H9 (cell line): ENCODE results near the gene MIGA2. TPM values are rescaled to one million over a fixed set of nuclear protein-coding genes. Genes with fewer than 3 reads are reported as not detected.
A peak's percentile ranks its signal among the peaks of the same experiment; 100 is the strongest.
"Not testable (repeated sequence)": the region's sequence is repeated elsewhere in the genome, so short reads cannot be mapped to it uniquely, and the experiment has no call there.

Experiments
- DNase-seq: peaks from one replicate; pipeline ENCODE4 v3.0.0-alpha.2; 2017
- H2AFZ ChIP-seq: one replicate; pipeline ENCODE4 v1.6.1; 2013; ENCODE audit warnings: mild to moderate bottlenecking, low read length, control low read depth, moderate library complexity
- H2AK5ac ChIP-seq: 2 replicates; pipeline ENCODE4 v1.6.1; 2013; ENCODE audit warnings: low read length, control low read depth, mixed read lengths; ENCODE audit not compliant: insufficient read length
- H2BK120ac ChIP-seq: one replicate; pipeline ENCODE4 v1.6.1; 2013; ENCODE audit warnings: low read depth, mild to moderate bottlenecking, low read length, control low read depth, inconsistent platforms; ENCODE audit not compliant: poor library complexity, severe bottlenecking
- H2BK12ac ChIP-seq: 2 replicates; pipeline ENCODE4 v1.6.1; 2013; ENCODE audit warnings: low read length, control low read depth, mixed read lengths, low read depth; ENCODE audit not compliant: insufficient read length
- H2BK15ac ChIP-seq: 2 replicates; pipeline ENCODE4 v1.6.1; 2013; ENCODE audit warnings: low read depth, low read length, control low read depth
- H2BK20ac ChIP-seq: one replicate; pipeline ENCODE4 v1.6.1; 2013; ENCODE audit warnings: low read depth, mild to moderate bottlenecking, low read length, control low read depth, inconsistent platforms; ENCODE audit not compliant: poor library complexity, severe bottlenecking
- H2BK5ac ChIP-seq: 2 replicates; pipeline ENCODE4 v1.6.1; 2013; ENCODE audit warnings: low read length, control low read depth, mixed read lengths; ENCODE audit not compliant: insufficient read length
- H3K14ac ChIP-seq: 2 replicates; pipeline ENCODE4 v1.6.1; 2013; ENCODE audit warnings: low read length, control low read depth; ENCODE audit not compliant: insufficient read depth
- H3K18ac ChIP-seq: 2 replicates; pipeline ENCODE4 v1.6.1; 2013; ENCODE audit warnings: low read depth, mild to moderate bottlenecking, mixed read lengths, low read length, control low read depth; ENCODE audit not compliant: insufficient read length
- H3K23ac ChIP-seq: 2 replicates; pipeline ENCODE4 v1.6.1; 2013; ENCODE audit warnings: low read length, control low read depth, mixed read lengths, low read depth; ENCODE audit not compliant: insufficient read length
- H3K23me2 ChIP-seq: 2 replicates; pipeline ENCODE4 v1.6.1; 2013; ENCODE audit warnings: low read depth, mild to moderate bottlenecking, mixed read lengths, low read length, control low read depth; ENCODE audit not compliant: insufficient read length, poor library complexity, severe bottlenecking
- H3K27ac ChIP-seq: 2 replicates; pipeline ENCODE4 v1.5.1; 2013; ENCODE audit warnings: low read length, control low read depth, mixed read lengths, low read depth; ENCODE audit not compliant: insufficient read length
- H3K27me3 ChIP-seq: 2 replicates; pipeline ENCODE4 v1.6.1; 2013; ENCODE audit warnings: low read length, control low read depth, inconsistent platforms; ENCODE audit not compliant: insufficient read depth
- H3K4ac ChIP-seq: 2 replicates; pipeline ENCODE4 v1.6.1; 2013; ENCODE audit warnings: low read depth, mild to moderate bottlenecking, control low read depth, inconsistent platforms, low read length, moderate library complexity
- H3K4me1 ChIP-seq: 2 replicates; pipeline ENCODE4 v1.6.1; 2013; ENCODE audit warnings: low read length, control low read depth, inconsistent platforms; ENCODE audit not compliant: insufficient read depth
- H3K4me2 ChIP-seq: 2 replicates; pipeline ENCODE4 v1.6.1; 2013; ENCODE audit warnings: low read length, control low read depth, mixed read lengths; ENCODE audit not compliant: insufficient read length, insufficient read depth
- H3K56ac ChIP-seq: 2 replicates; pipeline ENCODE4 v1.6.1; 2013; ENCODE audit warnings: low read depth, mild to moderate bottlenecking, mixed read lengths, low read length, control low read depth; ENCODE audit not compliant: insufficient read length
- H3K79me1 ChIP-seq: 2 replicates; pipeline ENCODE4 v1.6.1; 2013; ENCODE audit warnings: low read depth, mild to moderate bottlenecking, moderate library complexity, low read length, control low read depth, inconsistent platforms; ENCODE audit not compliant: insufficient read depth, poor library complexity, severe bottlenecking
- H3K79me2 ChIP-seq: 2 replicates; pipeline ENCODE4 v1.6.1; 2013; ENCODE audit warnings: low read length, control low read depth, inconsistent platforms; ENCODE audit not compliant: insufficient read depth
- H3K9ac ChIP-seq: 2 replicates; pipeline ENCODE4 v1.6.1; 2013; ENCODE audit warnings: low read length, control low read depth, mixed read lengths; ENCODE audit not compliant: insufficient read length; ENCODE audit errors: extremely low read depth
- H3K9me3 ChIP-seq: one replicate; pipeline ENCODE4 v1.6.1; 2013; ENCODE audit warnings: low read depth, low read length, inconsistent platforms; ENCODE audit not compliant: control insufficient read depth
- H3T11ph ChIP-seq: one replicate; pipeline ENCODE4 v1.6.1; 2013; ENCODE audit warnings: mild to moderate bottlenecking, low read length, control low read depth, inconsistent platforms
- H4K20me1 ChIP-seq: one replicate; pipeline ENCODE4 v1.6.1; 2013; ENCODE audit not compliant: control insufficient read depth, insufficient read length, insufficient read depth
- H4K5ac ChIP-seq: 2 replicates; pipeline ENCODE4 v1.6.1; 2013; ENCODE audit warnings: low read depth, mild to moderate bottlenecking, mixed read lengths, low read length, control low read depth; ENCODE audit not compliant: insufficient read length
- H4K8ac ChIP-seq: replicated peaks from 2 replicates; pipeline ENCODE4 v1.6.1; 2013; ENCODE audit warnings: low read length, control low read depth, mixed read lengths, low read depth; ENCODE audit not compliant: insufficient read length
- H4K91ac ChIP-seq: 2 replicates; pipeline ENCODE4 v1.6.1; 2013; ENCODE audit warnings: low read depth, mild to moderate bottlenecking, moderate library complexity, mixed read lengths, low read length, control low read depth; ENCODE audit not compliant: insufficient read length
- H3K27ac Mint-ChIP-seq, 3 experiments: 2 replicates in 2 of 3; 3 replicates in 1 of 3; pipeline ENCODE4 v1.8.0; 2020 to 2021; ENCODE audit warnings: mixed read lengths in 3 of 3, mild to moderate bottlenecking in 1 of 3, moderate library complexity in 1 of 3
- H3K27me3 Mint-ChIP-seq: 2 replicates; pipeline ENCODE4 v1.8.0; 2021; ENCODE audit warnings: low read depth, mild to moderate bottlenecking, moderate library complexity, mixed read lengths
- H3K36me3 Mint-ChIP-seq, 3 experiments: 2 replicates in 2 of 3; 3 replicates in 1 of 3; pipeline ENCODE4 v1.8.0; 2020 to 2021; ENCODE audit warnings: low read depth in 3 of 3, mixed read lengths in 3 of 3; ENCODE audit not compliant: insufficient read depth in 1 of 3
- H3K4me1 Mint-ChIP-seq, 2 experiments: 2 replicates each; pipeline ENCODE4 v1.8.0; 2020; ENCODE audit warnings: mixed read lengths in 2 of 2
- H3K4me3 Mint-ChIP-seq, 2 experiments: 2 replicates in 1 of 2; 3 replicates in 1 of 2; pipeline ENCODE4 v1.8.0; 2020 to 2021; ENCODE audit warnings: mild to moderate bottlenecking in 2 of 2, mixed read lengths in 2 of 2, moderate library complexity in 1 of 2
- H3K9me3 Mint-ChIP-seq, 2 experiments: 2 replicates in 1 of 2; 3 replicates in 1 of 2; pipeline ENCODE4 v1.8.0; 2020; ENCODE audit warnings: mild to moderate bottlenecking in 2 of 2, mixed read lengths in 2 of 2, moderate library complexity in 1 of 2
- CTCF ChIP-seq: fragments of 200-600 bp; sonication (generic); conservative IDR thresholded peaks from 3 replicates; pipeline ENCODE4 v1.8.0; 2021; ENCODE audit warnings: antibody characterized with exemption, mild to moderate bottlenecking
- WGBS: extraction: QIAGEN DNeasy Blood & Tissue Kit; methylation state at CpG from one replicate; pipeline ENCODE4 v1.1.7; 2013; ENCODE audit warnings: missing lambda C conversion rate, low lambda C conversion rate, mixed read lengths; ENCODE audit not compliant: insufficient read length; ENCODE audit errors: extremely low coverage; 5-methylcytosine and 5-hydroxymethylcytosine counted together
- total RNA-seq: library from RNA; stranded (reverse); gene quantifications from 2 replicates; pipeline ENCODE4 v1.2.1, GENCODE V29; 2021

Gene MIGA2
- total RNA-seq, 1 experiment from 2014 or later, result 37.8 TPM

DNA sequence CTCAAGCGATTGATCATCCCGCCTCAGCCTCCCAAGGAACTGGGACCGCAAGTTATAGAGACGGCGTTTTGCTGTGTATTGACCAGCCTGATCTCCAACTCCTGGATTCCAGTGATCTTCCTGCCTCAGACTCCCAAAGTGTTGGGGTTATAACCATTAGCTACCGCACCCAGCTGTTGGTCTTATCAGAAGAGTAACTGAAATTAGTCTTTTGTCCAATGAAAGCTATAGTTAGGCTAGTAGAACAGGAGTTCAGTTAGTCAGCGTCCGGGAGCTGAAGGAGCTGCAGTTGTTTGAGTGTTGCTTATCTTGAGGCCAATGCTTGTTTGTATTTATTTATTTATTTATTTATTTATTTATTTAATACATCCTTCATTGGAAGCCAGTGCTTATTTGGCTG lies 3.2 kb upstream of the MIGA2 start:
- no peak overlapping the region for H3K27ac ChIP-seq
- H4K5ac ChIP-seq, result no peak overlapping the region
- no peaks in the 10 kb centered on the region for H3K79me1 ChIP-seq
- TF ChIP-seq CTCF, result no peak
- peaks cover 18 to 34% of the 10 kb centered on the region in 2 experiments for H3K4me1 Mint-ChIP-seq
- no peak overlapping the region for H4K91ac ChIP-seq
- no peak overlapping the region for H3K14ac ChIP-seq
- H3K23me2 ChIP-seq, result peaks cover 7% of the 10 kb centered on the region
- H3K36me3 Mint-ChIP-seq, result no peaks in the 10 kb centered on the region
- no peak overlapping the region for H2BK5ac ChIP-seq
- no peak overlapping the region for H3K4ac ChIP-seq
- H3K4me1 ChIP-seq, result no peaks in the 10 kb centered on the region
- no peak overlapping the region for H3K27ac Mint-ChIP-seq
- WGBS, result no CpG with 5 or more reads among the region's 8 CpGs
- H4K8ac ChIP-seq, result no peak overlapping the region
- H2BK15ac ChIP-seq, result no peak overlapping the region
- no peak overlapping the region for H2BK12ac ChIP-seq
- no peak overlapping the region for H3K4me3 Mint-ChIP-seq
- H3K79me2 ChIP-seq, result peaks cover under 1% of the 10 kb centered on the region; the same call in 1 of the 2 replicates
- no peaks in the 10 kb centered on the region for H3K9me3 Mint-ChIP-seq
- no peak for DNase-seq
- H2BK120ac ChIP-seq, result no peak overlapping the region
- H3K23ac ChIP-seq, result no peak overlapping the region
- H3K9me3 ChIP-seq, result no peaks in the 10 kb centered on the region
- no peaks in the 10 kb centered on the region for H3K27me3 Mint-ChIP-seq
- H3K4me2 ChIP-seq, result no peak overlapping the region
- H3K9ac ChIP-seq, result no peak overlapping the region
- H2BK20ac ChIP-seq, result no peak overlapping the region
- no peak overlapping the region for H2AFZ ChIP-seq
- H3K56ac ChIP-seq, result no peak overlapping the region
- no peak overlapping the region for H3T11ph ChIP-seq
- H2AK5ac ChIP-seq, result no peak overlapping the region
- H3K18ac ChIP-seq, result no peak overlapping the region
- H3K27me3 ChIP-seq, result no peaks in the 10 kb centered on the region
- no peaks in the 10 kb centered on the region for H4K20me1 ChIP-seq

- H3K4me1 Mint-ChIP-seq, result peaks cover 18 to 27% of the 10 kb centered on the region in 2 experiments
Observed at GRCh38 chr9:129035838-129036237, 588 bp upstream of the MIGA2 start.

More at GRCh38 chr9:129035838-129036237, 588 bp upstream of the MIGA2 start:
- not testable (repeated sequence) for H2AK5ac ChIP-seq, H4K20me1 ChIP-seq, H2BK5ac ChIP-seq, H2BK15ac ChIP-seq, H3K27me3 ChIP-seq, H4K8ac ChIP-seq, H3K36me3 Mint-ChIP-seq, H3K79me2 ChIP-seq, H3T11ph ChIP-seq, H3K23ac ChIP-seq, H2BK20ac ChIP-seq, H3K4ac ChIP-seq, H3K79me1 ChIP-seq, H3K27ac ChIP-seq, H2BK12ac ChIP-seq, H3K23me2 ChIP-seq, H3K4me1 ChIP-seq, H4K91ac ChIP-seq, H2BK120ac ChIP-seq, H3K56ac ChIP-seq, H3K9me3 Mint-ChIP-seq, H4K5ac ChIP-seq, H3K9me3 ChIP-seq, H3K27me3 Mint-ChIP-seq, DNase-seq
- Histone ChIP-seq H3K9ac (peak overlapping the region; percentile 32), H3K4me2 (peak overlapping the region; percentile 28), H3K14ac (peak overlapping the region; percentile 8; the same call in 1 of the 2 replicates), H2AFZ (peak overlapping the region; percentile 81), H3K18ac (peak overlapping the region; percentile 49)
- WGBS, result no CpG with 5 or more reads among the region's 13 CpGs
- Mint-ChIP-seq H3K27ac (peak overlapping the region; percentile 65 to 94 (median 76); a peak in 5 of 7 replicates), H3K4me3 (peak overlapping the region; percentile 97 to 99)
